T-helper 2 cell (primary cell): ENCODE data around the gene RACGAP1.
"Not testable (repeated sequence)": the region's sequence is repeated elsewhere in the genome, so short reads cannot be mapped to it uniquely, and the experiment has no call there.

Experiments used
- DNase-seq, 5 experiments: peaks; one replicate each; pipeline versions ENCODE4 v3.0.0 to v3.0.0-alpha.2; 2012 to 2022

RACGAP1 gene

DNA sequence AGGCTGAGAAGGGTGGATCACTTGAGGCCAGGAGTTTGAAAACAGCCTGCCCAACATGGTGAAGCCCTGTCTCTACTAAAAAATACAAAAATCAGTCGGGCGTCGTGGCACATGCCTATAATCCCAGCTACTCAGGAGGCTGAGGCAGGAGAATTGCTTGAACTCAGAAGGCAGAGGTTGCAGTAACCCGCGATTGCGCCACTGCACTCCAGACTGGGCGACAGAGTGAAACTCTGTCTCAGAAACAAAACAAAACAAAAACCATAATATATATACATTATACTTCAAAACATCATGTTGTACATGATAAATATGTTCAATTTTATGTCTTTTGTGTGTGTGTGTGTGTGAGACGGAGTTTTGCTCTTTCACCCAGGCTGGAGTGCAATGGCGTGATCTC lies 5.2 kb upstream of the RACGAP1 start:
- not testable (repeated sequence) for DNase-seq

DNA sequence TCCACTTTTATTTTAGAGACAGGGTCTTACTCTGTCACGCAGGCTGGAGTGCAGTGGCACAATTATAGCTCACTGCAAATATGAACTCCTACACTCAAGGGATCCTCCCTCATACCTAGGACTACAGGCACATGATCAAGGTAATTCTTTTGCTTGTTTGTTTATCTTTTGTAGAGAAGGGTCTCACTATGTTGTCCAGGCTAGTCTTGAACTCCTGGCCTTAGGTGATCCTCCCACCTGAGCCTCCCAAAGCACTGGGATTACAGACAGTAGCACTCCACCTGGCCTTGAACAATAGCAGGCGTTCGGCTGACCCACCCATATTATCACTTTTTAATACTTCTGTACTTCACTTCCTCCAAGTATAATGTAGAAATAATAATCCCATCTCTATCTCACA lies 1.4 kb upstream of the RACGAP1 start:
- no peak for DNase-seq

DNA sequence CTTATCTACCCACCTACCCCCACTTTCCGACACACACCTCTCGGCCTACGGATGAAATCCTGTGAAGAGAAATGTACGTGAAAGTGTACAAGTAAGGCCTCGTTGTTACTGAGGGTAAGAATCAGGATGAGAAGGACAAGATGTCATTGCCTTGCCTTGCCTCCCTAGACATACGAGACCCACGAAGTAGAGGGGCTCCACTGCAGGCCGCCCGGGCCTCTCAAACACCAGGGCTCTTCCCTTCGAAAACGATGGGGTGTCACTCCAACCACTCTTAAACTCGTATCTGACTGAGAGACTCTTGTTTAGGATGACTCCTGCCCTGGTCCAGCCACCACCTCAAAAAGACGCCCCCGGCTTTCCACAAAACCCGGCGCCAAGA lies 498 bp downstream of the RACGAP1 start:
- DNase-seq = peak in 1 of 5 experiments; percentile 39

DNA sequence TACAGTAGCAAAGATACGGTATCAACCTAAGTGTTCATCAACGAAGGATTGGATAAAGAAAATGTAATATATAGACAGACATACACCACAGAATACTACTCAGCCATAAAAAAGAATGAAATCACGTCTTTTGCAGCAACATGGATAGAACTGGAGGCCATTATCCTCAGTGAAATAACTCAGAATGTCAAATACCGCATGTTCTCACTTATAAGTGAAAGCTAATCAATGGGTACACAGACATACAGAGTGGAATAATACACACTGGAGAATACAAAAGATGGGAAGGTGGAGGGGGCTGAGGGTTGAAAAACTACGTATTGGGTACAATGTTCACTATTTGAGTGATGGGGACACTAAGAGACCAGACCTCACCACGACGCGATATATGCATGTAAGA lies 1.1 kb downstream of the RACGAP1 start:
- no peak for DNase-seq

DNA sequence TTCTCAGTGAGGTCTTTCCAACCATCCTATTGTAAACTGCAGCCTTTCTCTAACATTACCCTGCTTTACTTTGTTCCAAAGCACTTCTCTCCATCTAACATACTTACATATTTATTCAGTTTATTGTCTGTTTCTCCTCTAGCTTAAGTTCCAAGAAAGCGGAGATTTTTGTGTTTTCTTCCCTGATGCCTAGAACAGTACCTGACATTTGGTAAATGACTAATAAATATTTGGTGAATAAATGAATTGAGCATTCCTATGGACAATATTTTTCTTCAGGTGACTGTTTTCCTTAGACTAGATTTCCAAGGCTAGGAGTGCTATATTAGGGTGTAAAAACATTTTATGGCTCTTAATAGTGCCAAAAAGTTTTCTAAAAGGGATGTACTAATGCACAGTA lies 2.4 kb downstream of the RACGAP1 start:
- no peak for DNase-seq

DNA sequence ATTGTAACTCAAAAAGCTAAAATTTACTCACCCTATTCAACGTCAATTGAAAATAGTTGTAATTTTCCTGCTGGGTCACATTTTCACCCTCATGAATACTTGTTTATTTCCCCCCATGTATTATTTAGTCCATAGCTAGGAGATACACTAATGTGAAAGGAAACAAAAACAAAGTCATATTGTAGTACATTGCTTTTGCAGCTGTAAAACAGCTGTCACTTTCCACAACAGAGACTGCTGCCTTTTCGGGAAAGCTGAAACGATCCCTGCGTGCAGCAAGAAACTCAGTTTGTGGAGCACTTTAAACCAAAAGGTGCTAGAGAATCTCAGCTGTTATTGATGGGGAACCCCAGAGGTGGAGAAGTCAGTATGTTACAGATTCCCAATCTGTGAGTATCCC lies 4.3 kb downstream of the RACGAP1 start:
- no peak for DNase-seq

DNA sequence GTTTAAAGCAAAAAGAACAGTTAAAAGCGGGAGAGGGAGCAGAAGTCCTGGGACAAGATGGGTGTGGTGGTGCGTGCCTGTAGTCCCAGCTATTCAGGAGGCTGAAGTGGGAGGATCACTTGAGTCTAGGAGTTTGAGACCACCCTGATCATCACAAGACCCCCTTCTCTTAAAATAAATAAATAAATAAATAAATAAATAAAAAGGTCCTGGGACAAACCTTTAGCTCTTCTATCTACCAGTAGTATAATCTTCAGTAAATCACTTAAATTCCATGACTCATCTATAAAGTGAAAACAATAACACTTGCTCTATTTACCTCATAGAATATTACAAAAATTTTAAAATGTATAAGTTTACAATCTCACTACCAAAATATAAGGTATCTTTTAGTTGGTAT lies 5.8 kb downstream of the RACGAP1 start:
- DNase-seq = no peak

DNA sequence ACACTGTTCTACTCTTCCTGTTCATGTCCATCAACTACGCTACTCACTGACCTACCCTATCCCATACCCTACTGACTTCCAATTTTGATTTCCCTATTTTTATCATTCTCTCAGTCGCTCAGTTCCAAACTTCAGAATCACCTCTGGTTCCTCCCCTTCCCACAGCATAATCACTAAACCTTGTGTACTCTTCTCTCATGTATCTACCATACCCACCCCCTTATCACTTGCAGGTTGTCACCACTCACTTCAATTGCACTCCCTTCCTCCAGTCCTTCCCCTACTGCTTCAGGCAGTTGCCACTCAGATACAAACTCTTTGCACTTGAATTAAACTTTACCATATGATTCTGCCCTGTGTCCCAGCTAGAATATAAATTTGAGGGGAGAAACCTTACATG lies 6.3 kb downstream of the RACGAP1 start:
- no peak for DNase-seq

DNA sequence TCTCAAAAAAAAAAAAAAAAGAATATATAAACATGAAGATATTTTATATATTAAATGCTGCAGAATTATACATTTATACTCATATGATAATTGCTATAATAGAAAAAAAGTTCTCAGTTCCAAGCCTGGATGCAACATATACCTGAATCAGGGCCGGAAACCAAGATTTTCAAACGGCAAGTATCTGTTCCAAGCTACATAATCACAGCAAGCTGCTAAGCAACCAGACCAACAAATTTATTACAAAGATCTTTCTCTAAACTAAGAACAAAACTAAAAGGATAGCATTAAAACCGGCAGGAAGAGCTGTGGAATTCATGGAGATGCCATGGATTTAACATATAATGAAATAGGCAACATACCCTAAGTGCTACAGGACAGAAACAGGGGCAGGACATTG lies 7.1 kb downstream of the RACGAP1 start:
- DNase-seq = no peak

DNA sequence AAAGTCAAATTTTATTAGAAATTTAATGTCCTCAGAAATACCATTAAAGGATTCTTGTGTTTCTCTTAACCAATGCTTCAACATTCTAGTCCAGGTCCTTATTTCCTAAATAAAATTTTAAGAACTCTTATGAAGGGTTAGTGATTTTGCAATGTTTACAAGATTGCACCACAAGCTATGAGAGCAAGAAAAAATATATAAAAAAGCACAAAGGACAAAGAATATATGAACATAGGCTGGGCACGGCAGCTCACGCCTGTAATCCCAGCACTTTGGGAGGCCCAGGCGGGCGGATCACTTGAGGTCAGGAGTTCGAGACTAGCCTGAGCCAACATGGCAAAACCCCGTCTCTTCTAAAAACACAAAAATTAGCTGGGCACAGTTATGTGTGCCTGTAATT lies 7.7 kb downstream of the RACGAP1 start:
- no peak for DNase-seq

DNA sequence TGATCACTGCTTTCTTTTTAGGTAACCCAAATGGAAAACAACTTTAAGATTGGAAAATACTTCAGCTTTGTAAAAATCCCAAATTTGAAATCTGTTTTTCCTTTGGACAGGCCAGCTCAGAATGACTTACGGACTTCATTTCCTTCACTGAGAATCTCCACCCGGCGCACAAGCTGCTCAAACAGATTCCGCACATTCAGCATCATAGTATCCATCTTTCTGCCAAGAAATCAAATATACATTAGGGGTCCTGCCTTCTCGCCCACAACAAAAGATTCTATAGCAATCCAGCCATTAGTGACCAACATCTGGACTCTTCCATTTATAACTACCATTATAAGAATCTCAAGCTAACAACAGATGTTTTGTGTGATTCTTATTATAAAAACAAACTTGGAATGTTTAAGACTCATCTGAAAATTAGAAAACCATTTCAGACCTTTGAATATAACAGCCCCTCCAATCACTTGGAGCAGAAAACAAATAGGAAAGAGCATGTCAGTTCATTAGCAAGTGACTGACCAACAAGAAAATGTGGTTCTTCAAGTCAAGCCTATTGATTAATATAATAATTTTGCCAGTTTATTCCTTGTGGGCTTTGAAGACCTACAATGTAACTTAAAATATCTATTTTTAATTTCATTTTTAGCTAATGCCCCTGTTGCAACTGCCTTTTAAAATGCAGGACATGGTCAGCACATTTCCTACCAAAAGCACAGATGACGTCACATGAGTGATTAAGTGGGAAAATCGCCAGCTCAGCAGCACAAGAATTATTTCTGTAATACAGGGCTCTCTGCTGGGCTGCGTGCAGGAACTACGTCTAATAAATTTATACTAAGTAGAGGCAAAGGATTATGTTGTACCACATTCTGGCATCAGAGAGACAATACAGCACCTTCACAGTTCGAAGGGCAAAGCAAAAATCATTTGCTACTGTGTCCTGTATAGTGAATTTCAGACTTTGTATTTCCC lies 8.5 kb downstream of the RACGAP1 start:
- no peak for DNase-seq

DNA sequence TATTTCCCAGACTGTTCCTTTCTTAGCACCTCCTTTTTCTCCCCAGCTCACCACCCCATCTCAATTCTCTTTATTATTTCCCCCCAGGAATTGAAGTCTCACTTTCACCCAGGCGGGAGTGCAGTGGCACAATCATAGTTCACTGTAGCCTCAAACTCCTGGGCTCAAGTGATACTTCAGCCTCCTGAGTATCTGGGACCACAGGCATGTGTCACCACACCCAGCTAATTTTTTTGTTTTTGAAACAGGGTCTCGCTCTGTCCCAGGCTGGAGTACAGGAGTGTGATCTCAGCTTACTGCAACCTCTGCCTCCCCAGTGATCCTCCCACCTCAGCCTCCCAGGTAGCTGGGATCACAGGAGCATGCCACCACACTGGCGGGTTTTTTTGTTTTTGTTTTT lies 11.0 kb downstream of the RACGAP1 start:
- no peak for DNase-seq

DNA sequence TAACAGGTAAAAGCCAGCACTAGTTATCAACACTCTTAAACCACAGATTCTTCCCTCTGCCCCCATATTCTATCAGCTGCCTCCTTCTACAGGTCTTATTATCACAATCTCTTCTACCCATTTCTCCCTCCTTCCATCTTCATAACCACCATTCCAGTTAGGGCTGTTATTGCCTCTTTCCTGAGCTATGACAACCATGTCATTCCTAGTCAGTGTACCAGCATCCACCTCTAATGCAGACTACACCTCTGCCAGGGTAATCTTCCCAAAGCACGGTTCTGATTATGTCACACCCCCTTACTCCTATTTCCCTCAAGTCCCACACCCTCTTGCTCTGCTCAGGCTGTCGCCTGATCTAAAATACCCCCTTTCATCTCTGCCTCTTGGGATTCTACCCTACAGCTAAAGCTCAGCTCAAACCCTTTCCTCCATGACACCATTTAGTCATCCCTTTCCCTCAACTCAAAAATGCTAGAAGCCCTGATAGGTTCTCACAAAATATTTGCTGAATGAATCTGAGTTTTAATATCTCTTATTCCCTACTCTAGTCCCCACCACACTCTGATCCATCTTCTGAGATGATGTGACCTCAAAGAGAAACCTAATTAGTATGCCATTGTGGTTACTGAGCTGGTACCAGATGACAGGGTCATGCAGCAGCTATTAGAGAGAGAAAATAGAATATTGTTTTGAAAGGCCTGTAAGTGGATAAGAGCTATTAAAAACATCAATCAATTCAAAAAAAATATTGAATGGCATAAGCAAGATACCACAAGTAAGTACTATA lies 11.7 kb downstream of the RACGAP1 start:
- peak in 1 of 5 experiments; percentile 42 for DNase-seq

DNA sequence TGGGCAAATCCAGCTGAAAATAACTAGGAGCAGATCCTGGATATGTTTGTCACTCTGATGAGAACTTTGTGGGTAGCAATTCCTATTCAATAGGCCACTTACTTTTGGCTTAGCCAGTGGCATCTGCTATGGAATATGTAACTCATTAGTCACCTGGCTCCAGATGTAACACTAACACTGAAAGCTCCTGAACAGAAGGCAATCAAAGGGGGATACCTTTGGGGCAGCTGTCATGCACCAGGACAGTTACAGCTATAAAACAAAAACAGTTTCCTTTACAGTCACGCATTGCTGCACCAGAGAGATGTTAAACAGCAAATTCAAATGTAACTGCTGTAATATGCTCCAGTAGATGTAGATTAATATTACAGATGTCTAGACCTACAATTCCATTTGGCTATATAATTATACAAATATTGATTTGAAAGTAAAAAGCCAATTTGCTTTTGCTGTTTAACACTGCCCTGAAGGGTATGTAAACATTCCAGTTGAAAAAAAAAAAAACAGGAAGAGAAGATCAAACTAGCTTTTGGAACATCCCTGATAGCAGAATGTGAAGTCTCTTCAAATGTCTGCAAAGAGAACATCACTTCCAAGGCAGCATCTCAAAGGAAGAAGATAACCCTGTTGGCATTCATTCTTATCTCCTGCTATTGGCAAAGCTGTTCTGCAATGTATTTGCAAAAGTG lies 18.4 kb downstream of the RACGAP1 start:
- DNase-seq = no peak

DNA sequence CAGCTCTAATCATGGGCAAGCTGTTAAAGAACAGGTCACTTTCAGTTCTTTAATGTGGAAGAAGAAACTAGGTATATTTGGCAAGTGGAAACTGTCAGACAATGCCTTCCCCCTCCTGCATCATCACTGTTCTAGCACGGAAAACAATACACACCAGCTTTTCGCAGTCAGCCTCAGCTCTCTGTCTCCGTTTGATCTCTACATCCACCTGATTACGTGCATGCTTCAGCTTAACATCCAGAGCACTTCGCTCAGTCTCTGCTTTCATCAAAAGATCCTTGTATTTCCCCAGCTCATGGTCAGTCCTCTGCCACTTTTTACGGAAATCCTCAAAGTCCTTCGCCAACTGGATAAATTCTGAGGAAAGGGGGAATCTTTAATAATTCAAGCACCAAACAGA lies 19.0 kb downstream of the RACGAP1 start:
- DNase-seq = no peak

DNA sequence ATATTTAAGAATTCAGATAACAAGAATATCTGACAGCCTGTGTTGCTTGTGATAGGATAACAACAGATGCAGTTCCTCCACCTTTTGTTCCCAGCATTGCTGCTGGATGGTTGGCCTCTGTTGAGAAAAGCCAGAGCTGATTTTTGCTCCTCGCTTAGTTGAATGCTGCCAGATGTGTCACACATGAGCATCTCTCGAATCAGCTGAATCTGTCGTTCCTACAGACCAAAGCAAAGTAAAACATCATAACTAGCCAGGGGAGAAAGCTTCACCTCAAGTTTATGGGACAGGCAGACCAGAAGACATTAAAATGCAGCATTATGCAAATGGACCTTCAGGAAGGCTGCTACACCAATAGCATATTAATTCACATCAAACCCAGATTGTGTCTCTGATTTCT lies 20.1 kb downstream of the RACGAP1 start:
- no peak for DNase-seq

DNA sequence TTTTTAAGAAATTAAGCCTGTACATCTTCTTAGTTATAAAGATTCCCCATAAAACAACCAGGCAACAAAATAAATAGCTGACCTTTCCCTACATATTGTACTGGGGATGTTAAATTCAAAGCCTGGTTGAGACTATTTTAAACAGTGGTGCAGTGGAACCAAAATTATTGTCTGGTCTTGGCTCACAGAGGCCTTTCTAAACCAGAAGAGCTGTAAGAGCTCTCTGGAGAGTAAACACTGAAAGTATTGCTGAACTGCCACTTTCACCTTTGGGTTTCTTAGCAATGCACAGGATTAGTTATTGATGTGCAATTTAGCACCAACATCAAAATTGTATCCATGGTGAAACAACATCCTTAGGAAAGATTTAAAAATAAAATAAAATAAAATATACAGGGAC lies 20.6 kb downstream of the RACGAP1 start:
- DNase-seq = no peak

DNA sequence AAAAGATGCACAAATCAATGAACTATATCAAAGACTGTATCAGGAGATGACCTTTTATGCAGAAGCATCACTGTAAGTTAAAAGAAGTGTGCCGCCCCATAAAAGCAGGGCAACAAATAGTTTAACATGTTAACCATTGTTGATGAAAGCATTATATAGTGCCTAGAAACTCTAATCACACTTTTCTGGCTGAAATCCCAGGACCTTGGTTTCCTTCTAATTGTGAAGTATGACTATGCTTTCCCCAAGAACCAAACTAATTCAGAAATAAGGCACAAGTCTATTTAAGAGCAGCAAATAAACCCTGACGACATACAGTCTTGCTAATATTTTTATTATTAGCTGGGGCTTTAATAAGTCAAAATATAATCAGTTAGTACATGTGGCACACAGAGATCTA lies 21.7 kb downstream of the RACGAP1 start:
- no peak for DNase-seq

DNA sequence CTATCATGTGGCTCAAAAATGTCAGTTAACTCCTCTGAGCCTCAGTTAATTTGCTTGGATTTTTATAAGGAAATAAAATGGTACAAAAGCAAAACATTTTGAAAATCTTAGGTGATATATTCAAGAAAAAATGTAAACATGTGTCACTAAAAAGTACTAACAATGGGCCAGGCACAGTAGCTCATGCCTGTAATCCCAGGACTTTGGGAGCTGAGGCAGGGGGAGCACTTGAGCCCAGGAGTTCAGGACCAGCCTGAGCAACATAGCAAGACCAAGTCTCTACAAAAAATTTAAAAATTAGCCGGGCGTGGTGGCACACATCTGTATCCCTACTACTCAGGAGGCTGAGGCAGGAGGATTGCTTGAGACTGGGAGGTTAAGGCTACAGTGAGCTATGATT lies 26.8 kb downstream of the RACGAP1 start:
- no peak for DNase-seq

DNA sequence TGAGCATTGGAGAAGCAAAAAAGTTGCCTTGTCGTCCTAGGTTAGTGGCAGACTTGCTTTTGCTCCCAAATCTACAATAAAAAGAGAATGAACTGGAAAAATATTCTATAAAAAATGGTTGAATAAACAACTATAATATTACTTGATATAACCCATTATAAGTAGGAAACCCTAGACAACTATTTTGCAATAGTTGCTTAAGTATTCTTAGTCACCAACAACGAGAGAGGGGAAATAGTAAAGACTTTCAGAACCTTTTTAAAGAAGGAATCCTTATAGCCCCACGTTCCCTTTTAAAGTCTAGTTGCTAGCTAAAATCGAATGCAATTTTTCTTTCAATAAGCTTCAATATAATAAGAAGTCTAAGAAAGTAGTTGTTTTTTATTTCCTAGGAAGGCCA lies 35.0 kb downstream of the RACGAP1 start:
- DNase-seq = no peak

DNA sequence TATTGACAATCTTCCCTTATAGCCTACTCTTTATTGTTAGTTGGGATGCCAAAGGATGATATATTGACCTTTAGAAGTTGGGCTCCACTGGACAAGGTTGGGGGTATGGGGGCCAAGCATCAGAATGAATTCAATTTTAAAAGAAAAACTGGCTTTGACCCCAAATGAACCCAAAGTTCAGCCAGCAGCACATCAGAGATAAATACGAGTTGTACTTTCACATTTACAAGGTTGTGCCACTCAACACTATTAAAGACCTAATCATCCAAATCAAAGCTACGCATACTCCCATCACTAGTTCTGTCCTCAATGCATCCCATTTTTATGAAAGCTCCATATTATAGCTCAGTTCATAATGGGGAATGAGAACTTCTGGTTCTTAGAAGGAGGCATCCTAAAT lies 35.9 kb downstream of the RACGAP1 start:
- not testable (repeated sequence) for DNase-seq

DNA sequence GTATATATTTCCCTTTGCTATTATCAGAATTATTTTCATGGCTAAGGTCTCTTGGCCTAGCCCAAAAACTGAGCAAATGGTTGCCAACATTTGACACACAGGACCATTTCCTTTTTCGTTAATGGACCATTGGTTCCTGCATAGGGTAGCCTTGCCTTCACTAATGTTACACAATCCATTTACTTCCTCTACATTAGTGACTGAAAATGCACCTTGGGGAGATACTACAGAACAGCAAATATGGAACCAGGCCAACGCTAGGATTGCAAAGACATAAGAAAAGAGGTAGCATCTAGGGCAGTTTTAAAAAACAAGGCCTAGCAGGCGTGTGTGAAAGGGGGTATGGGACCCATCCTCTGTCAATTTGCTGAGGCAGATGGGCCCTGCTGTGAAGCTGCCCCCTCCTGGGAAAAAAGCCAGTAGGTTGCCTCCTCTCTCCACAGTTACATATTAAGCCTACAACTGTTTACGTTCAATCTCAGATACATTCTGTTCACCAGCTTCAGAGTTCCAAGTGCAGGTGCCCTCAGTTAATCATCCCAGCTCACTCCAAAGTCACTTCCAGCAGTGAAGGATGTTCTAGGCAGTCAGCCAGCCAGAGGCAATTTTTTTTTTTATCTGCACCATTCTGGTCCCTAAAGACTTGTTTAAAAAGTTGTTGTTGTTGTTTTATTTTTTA lies 37.5 kb downstream of the RACGAP1 start:
- DNase-seq = no peak

DNA sequence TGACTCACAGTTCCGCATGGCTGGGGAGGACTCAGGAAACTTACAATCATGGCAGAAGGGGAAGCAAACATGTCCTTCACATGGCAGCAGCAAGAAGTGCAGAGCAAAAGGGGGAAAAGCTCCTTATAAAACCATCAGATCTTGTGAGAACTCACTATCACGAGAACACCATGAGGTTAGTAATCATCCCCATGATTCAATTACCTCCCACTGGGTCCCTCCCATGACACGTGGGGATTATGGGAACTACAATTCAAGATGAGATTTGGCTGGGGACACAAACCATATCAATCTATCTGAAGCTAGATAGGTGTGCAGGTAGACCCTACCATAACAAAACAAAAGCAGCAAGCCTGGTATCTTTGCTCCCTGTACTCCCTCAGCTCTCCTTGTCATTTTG lies 38.8 kb downstream of the RACGAP1 start:
- not testable (repeated sequence) for DNase-seq
